GM18505 (cell line): Measurements from ENCODE around the gene BMP2K.

Source experiments
- ATAC-seq: cut with Tn5 transposase; IDR thresholded peaks from one replicate; pipeline ENCODE4 v1.9.1; 2021; ENCODE audit not compliant: unreplicated experiment
- POLR2A ChIP-seq: IDR thresholded peaks from 4 replicates; pipeline ENCODE4 v1.6.1; 2011; ENCODE audit warnings: borderline replicate concordance; ENCODE audit not compliant: insufficient read depth, insufficient read length; ENCODE audit errors: extremely low read depth

Gene BMP2K

DNA sequence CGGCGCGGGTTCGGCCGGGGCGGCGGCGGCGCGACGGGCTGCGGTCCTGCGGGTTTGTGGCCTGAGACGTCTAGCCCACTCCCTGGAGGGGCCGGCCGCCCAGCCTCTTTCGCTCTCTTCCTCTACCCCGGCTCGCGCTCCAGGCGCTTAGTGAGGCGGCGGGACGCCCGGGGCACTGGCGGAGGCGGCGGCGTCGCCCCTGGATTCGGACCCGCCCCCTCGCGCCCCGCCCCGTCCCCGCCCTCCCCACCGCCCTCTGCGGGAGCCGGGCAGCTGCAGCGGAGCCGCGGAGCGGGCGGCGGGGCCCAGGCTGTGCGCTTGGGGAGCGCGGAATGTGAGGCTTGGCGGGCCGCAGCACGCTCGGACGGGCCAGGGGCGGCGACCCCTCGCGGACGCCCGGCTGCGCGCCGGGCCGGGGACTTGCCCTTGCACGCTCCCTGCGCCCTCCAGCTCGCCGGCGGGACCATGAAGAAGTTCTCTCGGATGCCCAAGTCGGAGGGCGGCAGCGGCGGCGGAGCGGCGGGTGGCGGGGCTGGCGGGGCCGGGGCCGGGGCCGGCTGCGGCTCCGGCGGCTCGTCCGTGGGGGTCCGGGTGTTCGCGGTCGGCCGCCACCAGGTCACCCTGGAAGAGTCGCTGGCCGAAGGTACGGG, at the start of gene BMP2K:
TSS of gene BMP2K (plus strand) at position 272 of the 650 bp plus-strand sequence. CDS start at position 466, 194 bp downstream.
- ATAC-seq, result peak; percentile 72
- TF ChIP-seq POLR2A, result peak; percentile 84

DNA sequence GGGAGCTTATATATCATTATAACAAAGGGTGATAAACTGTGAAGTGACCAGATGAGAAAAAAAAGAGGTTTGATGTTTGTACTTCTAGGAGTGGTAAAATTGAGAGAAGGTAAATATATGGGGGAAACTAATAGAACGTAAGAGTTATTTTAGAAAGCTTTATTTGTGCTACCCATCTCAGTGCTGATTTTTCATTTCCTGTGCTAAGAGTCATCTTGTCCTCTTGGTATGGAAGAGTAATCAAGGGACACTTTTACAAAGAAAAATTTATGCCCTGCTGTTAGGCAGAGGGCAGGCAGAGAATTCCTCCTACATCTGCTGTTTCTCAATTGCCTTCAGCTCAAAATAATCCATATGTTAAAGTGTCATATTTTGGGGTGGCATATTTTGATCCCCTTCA, 49.6 kb upstream of the BMP2K start:
- TF ChIP-seq POLR2A, result no peak
- ATAC-seq, result no peak

- no peak for TF ChIP-seq POLR2A
- ATAC-seq, result no peak
Measured at GRCh38 chr4:78732332-78733104, 43.6 kb upstream of the BMP2K start.

DNA sequence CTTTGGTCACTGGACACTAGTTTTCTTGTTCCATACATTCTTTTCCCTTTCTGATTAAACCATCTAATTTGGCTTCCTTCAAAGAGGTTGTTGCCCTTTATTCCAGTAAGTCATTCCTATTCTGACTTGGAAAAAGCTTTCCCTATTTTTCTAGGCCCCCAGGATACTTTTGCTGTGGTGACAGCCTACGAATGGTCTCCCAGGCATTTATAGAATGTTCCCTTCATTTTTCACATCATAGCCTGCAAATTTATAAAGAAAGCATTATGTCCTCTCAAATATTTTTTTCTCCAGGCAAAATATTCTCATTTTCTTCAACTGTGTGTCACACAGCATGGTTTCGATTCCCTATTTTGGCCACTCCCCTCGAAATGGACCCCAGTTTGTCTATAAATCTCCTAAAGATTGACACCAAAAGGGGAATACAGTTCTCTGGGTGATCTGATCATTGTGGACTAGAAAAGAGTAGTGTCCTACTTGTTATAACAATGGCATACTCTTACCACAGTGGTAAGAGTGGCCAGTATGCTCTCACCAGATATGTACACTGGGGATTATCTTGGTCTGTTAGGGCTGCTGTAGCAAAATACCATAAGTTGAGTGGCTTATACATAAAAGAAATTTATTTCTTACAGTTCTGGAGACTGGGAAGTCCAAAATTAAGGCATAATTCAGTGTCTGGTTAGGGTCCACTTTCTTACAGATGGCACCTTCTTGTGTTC, 41.5 kb upstream of the BMP2K start:
- no peak for ATAC-seq
- TF ChIP-seq POLR2A, result no peak

DNA sequence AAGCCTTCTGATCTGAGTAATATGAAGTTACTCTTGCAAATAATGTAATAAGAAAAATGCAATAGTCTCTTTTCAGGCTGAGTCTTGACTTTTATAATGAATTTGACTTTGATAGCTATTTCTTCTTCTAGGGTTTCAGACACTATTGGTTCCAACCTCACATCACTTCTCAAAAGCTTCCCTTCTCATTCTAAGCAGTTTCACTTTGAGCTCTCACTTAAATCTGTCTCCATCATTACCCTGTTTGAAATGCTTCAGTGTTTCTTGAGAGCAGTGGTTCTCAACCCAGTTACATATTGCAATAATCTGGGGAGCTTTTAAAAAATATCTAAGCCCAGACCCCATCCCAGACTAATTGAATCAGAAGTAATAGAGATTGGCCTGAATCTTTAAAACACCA, 40.5 kb upstream of the BMP2K start:
- peak; percentile 58 for ATAC-seq
- TF ChIP-seq POLR2A, result no peak

- ATAC-seq, result no peak
- TF ChIP-seq POLR2A, result no peak
Measured at GRCh38 chr4:78737035-78737434, 39.1 kb upstream of the BMP2K start.

GRCh38 chr4:78737973-78738372, 38.2 kb upstream of the BMP2K start:
- TF ChIP-seq POLR2A, result no peak
- ATAC-seq, result no peak

DNA sequence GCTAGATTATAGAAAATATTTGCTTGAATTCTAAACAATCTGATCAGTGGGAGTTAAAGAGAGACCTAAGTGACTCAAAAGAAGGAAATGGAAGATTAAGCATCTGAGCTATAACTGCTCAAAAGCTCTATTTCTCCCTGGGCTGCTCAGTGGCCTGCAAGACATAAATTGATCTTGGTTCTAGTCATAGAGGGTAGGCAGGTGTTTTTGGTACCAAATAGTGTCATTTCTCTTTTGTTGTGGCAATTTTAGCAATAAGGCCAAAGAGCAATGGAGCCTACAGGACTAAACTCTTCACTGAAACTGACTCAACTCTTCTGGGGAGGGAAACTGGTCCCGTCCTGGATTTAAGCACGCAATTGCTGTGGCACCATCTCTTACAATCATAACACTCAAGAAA, 33.9 kb upstream of the BMP2K start:
- no peak for TF ChIP-seq POLR2A
- peak; percentile 76 for ATAC-seq

DNA sequence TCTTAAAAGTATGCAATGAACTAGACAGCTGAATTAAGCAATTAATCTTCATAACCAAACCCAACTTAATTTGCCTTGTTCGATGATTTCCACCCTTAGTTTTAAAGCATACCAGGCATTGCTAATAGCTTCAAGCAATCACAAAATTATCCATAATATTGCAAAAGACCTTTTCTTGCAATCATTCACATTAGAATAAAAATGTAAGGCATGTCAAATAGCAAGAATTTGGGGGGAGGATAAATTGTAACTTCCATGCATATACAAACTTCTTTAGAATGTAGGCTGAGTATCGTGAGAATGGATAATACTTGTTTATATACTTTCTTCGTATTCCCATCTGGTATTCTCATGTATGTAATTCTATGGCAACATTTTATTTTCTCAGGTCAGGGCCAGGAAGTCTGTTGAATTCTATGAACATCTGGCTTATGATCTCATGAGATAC, 28.7 kb upstream of the BMP2K start:
- no peak for TF ChIP-seq POLR2A
- no peak for ATAC-seq

- TF ChIP-seq POLR2A, result no peak
- no peak for ATAC-seq
Measured at GRCh38 chr4:78748381-78748780, 27.8 kb upstream of the BMP2K start.

DNA sequence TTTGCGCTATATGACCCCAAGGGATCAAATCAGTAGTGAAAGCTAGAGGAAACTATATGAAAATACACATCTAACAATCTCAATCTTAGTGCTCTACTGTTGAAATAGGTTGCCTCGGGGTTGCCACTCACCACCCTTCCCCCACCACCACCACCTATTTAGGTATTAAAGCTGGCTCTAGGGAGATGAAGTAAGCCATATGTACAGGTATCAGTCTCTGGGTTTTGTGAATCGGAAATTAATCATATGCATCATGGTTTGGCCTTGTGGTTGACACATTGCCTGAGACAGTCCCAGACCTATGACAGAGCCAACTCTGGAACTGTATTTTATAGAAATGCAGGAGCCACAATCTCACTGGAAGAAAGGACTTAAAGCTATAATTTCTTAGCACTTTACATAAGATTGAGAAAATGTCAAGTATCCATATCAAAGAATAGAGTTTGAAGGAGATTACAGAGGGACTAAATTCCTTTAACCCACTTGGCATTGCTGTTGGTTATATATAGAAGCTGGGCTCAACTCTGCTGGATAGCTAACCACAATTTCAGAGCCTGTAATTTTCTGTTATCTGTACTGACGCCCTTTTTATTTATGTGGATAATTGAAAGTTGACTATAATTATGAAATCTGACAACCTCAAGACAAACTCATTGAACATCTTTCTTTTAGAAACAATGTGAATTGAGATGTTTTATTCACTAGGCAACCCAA, 26.7 kb upstream of the BMP2K start:
- TF ChIP-seq POLR2A, result no peak
- ATAC-seq, result no peak

- ATAC-seq, result peak; percentile 92
Measured at GRCh38 chr4:78749972-78750727, 26.0 kb upstream of the BMP2K start.

DNA sequence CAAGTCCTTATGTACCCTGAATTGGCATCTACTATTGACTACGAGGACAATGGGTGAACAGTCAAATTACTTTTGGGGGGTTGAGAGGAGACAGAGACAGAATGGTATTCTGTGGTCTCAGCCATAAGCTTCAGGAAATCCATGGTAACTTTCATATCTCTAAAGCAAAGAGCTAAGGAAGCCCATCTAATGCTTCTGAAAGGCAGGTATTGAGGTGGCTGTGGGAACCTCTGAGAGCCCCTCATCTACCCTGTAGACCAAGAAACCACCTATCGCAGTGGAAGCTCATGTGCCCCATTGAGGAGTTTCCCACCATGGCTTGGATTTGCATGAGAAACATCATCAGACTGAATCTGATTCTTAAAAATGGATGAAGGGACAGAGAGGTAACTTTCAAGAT, 23.1 kb upstream of the BMP2K start:
- no peak for TF ChIP-seq POLR2A
- no peak for ATAC-seq

More at GRCh38 chr4:78749972-78750727, 26.0 kb upstream of the BMP2K start:
- TF ChIP-seq POLR2A, result no peak

- no peak for TF ChIP-seq POLR2A
- ATAC-seq, result no peak
Measured at GRCh38 chr4:78754872-78755271, 21.3 kb upstream of the BMP2K start.
